Ramos (cell line): ENCODE data around the gene DPAGT1.
"Not testable (repeated sequence)": the region's sequence is repeated elsewhere in the genome, so short reads cannot be mapped to it uniquely, and the experiment has no call there.

Source experiments
- in situ Hi-C: fragments of 300-500 bp; cut with MboI; formaldehyde crosslinking; loops from one replicate; pipeline ENCODE4 v1.14.3; 2022; ENCODE audit warnings: low sequenced_read_pairs; ENCODE audit not compliant: unreplicated experiment

Gene DPAGT1

DNA sequence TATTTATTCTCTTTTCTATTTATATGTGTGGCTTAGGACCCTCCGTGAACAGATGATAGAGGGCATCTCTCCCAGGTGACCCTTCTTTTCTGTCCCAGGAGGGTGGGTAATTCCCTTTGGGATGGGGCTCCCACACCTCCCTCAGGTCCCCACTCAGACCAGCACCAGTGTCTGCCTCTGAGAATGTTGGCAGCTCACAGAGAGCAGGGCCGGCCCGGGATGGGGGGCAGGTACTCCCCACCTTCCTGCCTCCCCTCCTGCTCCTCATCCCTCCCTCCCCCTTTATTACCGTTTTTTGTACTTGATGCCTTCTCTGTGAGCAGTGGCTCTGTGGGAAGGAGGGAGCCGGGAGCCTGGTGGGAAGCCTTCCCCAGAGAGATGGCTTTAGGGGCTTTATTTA, 14.9 kb upstream of the DPAGT1 start:
- in situ Hi-C loops = no loop called here

DNA sequence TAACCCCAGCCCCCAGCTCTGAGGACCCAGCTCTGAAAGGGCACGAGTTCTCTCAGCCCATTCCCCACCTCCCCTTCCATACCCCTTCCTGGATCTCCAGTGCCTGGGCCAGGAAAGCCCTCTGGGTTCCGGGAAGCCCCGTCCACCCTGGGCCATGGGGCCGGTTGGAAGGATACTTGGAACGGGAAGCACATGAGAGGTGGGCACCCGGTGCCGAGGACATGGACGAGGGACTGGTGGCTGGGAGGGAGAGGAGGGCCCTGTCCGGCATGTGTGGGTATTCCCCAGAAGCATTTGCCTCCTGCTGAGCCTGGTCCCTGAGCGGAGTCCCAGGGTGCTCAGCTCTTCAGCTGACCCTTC, 14.6 kb upstream of the DPAGT1 start:
- in situ Hi-C loops = no loop called here

DNA sequence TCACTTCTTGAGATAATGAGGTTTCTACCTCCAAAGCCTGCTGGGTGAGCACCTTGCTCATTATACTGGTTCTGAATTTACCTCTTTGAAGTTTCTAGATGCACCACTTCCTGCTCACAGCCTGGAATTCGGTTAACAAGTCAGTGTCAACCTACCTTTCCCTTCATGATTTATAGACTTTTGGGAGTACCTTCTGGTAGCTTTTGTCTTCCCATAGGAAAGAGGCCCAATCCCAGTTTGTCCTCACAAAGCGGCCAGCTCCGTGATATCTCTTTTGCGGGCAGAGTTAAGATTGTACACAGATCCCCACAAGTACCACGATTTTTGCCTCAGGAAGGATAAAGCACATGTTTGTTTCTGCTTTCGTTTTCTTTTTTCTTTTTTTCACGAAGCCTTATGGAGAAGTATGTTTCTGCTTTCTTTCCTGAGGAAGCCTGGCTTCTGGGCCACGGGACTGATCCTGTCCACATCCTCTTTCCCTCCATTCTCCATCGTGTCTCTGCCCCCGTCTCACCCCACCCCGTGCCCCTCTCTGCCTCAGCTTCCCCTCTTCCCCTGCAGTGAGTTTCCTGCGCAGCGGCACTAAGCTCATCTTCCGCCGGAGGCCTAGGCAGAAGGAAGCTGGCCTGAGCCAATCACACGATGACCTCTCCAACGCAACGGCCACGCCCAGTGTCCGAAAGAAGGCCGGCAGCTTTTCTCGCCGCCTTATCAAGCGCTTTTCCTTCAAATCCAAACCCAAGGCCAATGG, 14.0 kb upstream of the DPAGT1 start:
- in situ Hi-C loops = no loop called here

DNA sequence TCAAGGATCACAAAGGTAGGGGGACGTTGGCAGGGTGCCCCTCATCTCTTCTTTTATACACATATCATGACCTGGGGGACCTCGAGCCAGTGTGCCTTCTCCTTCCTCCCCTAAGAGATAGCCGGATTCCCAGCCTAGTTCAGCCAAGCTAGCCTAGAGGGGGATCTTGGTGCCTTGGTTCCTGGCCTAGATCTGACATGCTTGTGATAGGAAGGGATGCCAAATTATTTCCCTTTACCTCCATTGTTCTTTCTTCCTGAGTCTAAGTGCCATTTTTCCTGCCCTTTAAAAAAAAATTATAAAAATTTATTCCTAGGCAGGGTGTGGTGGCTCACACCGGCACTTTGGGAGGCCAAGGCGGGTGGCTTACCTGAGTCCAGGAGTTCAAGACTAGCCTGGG, 12.7 kb upstream of the DPAGT1 start:
- in situ Hi-C loops = no loop called here

DNA sequence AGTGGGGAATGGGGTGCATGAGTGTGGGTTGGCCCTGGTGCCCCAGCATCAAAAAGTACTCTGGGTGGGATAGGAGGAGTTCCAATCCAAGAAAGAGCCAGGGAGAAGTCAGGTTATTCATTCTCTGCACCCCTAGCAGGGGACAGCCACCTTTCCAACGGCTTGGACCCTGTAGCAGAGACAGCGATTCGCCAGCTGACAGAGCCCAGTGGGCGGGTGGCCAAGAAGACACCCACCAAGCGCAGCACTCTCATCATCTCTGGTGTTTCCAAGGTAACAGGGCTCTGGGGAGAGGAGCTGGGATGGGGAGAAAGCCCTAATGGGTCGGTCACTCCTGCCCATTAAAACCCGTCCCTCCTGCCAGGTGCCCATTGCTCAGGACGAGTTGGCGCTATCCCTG, 12.1 kb upstream of the DPAGT1 start:
- in situ Hi-C loops = no loop called here

DNA sequence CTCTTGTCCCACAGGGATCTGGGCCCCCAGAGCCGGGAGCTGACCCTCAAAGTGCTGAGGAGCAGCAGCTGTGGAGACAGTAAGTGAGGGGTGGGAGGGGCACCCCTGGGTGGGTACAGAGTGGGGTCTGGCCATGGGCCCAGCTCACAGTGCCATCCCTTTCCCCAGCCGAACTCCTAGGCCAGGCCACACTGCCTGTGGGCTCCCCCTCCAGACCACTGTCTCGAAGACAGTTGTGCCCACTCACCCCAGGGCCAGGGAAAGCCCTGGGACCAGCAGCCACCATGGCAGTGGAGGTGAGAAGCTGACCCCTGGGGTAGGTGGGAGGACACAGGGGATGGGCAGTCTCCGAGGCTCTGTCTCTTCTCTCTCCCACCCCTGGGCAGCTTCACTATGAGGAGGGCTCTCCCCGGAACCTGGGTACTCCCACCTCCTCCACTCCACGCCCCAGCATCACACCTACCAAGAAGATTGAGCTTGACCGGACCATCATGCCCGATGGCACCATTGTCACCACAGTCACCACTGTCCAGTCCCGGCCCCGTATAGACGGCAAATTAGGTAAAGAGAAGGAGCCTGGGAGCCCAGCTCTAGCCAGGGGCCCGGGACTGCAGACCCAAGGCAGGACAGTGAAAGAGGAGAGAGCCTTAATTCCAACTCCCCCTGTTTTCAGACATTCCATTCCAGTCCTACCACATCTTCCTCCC, 10.8 kb upstream of the DPAGT1 start:
- in situ Hi-C loops = no loop called here

DNA sequence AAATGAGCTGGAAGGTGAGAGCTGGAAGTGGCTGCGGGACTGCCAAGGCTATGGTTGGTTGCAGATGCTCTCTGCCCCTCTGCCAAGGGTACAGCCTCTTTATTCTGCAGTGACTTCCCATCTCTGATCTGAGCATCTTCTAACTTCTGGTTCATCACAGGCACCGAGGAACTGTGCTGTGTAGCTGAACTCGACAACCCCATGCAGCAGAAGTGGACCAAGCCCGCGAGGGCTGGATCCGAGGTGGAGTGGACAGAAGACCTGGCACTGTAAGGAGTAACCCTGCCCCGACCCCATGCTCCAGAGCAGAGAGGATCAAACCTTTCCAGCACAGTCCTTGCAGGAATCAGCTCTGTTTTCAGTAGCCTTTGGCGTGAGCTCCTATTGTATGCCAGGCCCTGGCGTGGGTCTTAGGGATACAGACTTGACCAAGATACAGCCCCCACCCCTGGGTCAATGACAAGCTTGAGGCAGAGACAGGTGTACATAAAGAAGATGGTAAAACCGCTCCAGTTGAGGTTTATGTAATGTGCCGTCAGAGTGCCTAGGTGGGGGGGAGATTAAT, 9.8 kb upstream of the DPAGT1 start:
- in situ Hi-C loops = no loop called here

DNA sequence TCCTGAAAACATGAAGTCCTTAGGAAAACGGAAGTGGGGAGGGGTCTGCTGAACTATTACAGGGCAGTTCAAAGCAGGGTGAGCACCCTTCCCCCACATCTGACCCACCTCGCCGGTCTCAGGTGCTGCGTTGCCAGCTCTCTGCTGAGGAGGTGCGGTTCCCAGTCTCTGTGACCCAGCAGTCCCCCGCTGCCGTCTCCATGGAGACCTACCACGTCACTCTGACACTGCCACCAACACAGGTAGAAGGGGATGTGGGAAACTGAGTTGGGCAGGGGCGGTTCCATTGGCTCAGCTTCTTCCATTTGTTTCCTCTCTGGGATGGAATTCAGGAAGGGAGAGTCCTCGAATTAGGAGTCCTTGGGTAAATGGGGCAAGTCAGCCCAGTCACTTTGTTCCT, 8.8 kb upstream of the DPAGT1 start:
- in situ Hi-C loops = no loop called here

DNA sequence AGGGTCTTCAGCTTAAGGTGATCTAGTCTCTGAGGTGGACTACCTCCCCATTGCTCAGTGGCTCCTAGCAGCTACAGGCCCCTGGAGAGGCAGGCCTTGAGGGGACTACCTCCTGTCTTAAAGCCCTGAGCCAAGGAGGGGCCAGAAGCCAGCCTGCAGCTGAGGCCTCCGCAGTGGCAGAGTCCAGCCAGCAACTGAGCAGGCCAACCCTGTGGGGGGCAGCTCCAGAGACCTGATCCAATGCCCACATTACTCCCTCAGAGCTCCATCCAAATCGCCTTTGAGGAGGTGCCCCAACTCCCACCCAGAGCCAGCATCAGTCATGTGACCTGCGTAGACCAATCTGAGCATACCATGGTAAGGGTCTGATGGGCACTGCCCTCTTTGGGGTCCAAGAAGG, 8.2 kb upstream of the DPAGT1 start:
- in situ Hi-C loops = no loop called here

DNA sequence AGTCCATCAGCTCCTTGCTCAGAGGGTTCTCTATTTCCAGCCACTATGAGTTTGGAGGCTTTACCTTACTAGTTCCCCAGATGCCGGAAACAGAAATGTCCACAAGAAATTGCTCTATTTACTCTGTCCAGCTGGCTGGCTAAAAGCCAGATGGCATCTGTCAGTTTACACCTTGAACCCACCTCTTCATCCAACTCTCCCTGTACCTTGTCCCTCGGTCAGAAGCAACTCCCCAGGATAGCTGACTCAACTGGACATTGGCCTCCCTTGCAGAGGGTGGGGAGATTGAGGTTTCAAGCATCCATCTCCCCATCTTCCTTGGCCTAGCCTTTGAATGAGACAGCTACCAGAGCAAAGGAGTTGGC, 7.2 kb upstream of the DPAGT1 start:
- in situ Hi-C loops = no loop called here

DNA sequence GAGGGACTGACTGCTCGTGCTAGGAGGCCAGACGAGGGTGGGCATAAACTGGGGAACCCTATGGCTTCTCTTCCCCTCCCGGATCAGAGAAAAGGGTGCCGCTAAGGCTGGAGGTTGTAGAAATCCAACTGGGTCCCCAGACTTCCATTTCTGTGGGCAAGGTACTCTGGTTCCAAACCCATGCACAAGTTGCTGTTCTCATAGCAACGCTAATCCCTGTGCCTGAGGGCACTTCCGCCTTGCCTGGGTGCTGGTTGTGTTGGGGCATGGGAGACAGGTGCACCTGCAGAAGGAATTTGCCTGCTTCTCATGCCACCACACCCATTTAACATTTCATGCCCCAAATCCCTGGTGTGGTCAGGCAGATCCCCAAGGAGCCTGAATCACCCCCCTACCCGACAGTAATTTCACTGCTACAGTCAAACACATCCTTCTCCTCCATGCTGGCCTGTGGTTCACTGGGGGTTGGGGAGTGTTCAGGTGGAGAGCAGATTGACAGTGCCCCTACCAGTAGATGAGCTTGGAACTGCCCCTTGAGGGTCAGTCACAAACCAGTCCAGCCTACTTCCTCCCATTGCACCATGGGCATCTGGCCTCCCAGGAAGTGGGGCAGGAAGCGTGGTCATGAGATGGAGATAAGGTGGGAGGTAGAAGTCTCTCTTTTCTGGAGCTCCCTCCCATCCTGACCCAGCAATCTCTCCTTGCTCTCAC, 6.6 kb upstream of the DPAGT1 start:
- in situ Hi-C loops = no loop called here

DNA sequence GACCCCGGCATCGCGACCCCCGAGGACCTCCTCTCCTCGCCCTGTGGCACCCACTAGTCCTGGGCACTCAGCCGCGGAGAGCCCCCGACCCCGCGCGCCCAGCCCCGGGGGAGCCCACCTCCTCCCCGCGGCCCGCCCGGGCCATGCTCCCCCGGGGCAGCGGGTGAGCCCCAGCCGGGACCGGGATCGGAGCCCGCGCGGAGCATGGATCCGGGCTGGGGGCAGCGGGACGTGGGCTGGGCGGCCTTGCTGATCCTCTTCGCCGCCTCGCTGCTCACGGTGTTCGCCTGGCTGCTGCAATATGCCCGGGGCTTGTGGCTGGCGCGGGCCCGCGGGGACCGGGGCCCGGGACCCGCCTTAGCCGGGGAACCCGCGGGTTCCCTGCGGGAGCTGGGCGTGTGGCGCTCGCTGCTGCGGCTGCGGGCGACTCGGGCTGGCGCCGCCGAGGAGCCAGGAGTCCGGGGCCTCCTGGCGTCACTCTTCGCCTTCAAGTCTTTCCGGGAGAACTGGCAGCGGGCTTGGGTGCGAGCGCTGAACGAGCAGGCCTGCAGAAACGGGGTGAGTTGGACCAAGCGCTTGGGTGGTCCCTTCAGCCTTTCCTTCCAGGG, 6.0 kb upstream of the DPAGT1 start:
- in situ Hi-C loops = no loop called here

DNA sequence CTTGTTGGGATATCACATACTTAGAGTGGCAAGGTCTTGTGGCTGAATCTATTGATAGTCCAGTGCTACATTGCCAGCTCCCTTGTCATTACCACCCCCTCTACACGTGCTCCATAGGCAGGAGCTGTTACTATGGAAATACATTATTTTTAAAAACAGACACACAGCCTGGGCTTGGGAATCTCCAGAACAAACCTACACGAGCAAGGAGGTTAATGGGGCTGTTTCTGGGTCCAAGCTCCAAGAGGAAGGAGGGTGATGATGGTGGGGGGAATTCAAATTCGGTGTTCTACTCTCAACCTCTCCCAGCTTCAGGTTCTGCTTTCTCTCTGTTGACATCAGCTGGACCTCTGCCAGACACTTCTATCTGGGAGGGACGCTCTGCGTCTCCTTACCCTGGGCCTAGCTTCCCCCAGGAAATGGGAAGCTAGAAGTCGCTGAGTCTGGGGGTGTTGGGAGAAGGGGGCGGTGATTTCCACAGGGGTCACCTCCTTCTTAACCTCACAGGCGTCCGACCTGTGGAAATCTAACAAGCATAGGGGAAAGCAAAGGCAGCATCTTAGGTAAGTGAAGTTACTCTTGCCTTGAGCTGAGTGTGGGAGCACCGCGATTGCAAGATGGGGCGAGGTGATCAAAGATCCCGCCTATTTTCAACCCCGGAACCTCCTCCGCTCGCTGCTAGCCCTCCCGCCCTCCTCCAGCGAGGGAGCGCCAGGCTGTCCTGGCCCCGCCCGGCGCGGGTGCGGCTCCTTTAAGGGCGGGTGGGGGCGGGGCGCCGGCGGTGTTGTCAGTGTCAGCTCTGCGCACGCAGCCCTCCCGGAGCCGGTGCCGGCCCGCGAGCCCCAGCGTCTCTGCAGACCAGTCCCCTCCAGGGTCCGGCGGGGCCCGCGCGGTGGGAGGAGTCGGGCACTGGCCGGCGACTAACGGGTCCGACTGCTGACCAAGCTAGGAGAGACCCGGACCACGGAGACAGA, 5.2 kb upstream of the DPAGT1 start, which contains the start of gene C2CD2L:
Gene C2CD2L (plus strand): TSS at position 781 of the 974 bp plus-strand sequence. CDS start 398 bp downstream, outside the sequence.
- in situ Hi-C loops = no loop called here

DNA sequence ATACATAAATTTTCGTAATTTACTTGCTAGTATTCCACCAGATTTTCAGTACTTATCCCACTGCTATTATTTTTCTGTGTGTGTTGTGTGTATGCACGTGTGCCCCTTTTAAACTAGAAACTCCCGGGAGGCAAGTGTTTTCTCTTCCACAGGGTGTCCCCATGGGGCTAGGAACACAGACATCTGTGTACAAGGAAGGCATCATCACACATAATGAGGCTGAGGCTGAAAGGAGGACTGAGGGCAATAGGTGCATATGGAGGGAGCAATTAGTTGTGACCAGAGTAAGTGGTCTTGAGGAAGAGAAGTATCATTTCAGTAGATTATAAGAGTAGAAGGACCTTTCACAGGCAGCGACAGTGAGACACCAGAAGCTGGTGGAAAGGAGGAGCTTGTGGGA, 2.1 kb upstream of the DPAGT1 start:
- in situ Hi-C loops = no loop called here

DNA sequence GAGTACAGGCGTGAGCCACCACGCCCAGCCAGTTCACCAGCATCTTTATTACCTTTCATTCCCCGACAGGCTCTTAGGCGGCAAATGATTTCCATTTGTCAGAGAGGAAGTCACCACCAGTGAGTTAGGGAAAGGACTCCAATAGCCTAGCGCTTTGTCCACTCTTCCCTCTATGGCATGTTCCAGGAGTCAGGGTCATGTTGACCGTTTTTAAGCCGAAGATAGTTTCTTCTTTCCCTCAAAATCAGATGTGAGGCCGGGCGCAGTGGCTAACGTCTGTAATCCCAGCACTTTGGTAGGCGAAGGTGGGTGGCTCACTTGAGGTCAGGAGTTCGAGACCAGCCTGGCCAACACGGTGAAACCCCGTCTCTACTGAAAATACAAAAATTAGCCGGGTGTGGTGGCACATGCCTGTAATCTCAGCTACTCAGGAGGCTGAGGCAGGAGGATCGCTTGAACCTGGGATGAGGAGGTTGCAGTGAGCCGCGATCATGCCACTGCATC, 1.6 kb upstream of the DPAGT1 start:
- in situ Hi-C loops = not testable (repeated sequence)

DNA sequence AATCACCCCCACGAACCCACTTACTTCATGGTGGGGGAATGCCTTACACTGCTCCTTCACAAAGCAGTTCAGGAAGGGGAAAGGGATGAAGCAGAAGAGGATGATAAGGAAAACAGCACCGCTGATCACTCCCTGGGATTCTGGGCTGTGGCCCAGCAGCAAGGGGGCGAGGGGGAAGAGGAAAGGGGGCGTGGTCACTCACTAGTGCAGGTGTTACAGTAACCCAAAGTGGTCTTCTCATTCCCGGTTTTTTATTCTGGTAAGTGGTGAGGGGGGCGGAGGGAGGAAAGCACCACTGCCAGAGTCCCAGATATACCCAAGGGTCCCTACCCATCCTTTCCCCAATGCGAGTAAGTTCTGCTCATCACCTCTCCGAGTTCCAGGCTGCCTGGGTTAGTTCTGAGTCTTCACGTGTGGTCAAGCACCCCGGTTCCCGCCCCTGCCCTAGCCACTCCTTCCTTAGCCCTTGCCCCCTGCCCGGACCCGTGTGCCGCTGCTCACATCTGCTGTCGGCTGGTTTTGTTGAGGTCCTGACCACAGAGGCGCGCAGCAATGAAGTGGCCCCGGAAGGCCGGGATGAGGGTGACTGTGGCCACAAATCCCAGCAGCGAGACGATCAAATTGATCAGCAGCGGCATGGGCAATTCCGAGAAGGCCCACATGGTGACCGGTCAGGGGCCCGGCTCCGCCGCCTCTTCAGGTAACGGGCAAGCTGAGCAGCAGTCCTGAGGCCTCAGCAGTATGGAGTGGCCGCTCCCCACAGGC, 477 bp downstream of the DPAGT1 start:
- in situ Hi-C loops = no loop called here

DNA sequence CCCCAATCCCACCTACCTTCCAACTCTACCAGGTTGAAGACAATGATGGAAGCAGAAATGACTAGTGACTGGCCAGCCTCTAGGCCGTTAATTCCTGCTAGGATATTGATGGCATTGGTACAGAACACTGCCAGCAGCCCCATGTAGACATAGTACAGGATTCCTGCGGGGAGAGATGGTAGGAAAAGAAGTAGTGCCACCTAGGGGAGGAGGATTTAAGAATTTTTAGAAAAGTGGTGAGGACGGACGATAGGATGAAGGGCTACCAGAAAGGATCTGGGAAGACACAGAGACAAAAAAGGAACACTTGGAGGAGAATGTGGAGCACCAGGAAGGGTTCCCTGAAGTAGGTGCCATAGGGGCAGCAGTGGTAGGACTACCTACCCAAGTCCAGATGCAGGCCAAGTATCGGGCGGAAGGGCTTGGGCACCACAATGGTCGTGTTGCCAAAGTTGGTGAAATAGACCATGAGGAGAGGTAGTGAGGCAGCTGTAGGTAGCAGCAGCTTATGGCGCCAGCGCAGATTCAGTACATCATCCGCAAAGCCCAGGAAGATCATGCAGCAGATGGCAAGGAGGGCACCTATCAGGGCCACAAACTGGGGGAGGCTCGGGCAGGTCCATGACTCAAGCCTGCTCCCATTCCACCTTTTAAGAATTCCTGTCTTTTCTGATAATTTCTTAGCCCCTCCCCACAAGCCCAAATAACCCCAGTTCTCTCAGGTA, 1.2 kb downstream of the DPAGT1 start:
- in situ Hi-C loops = no loop called here

DNA sequence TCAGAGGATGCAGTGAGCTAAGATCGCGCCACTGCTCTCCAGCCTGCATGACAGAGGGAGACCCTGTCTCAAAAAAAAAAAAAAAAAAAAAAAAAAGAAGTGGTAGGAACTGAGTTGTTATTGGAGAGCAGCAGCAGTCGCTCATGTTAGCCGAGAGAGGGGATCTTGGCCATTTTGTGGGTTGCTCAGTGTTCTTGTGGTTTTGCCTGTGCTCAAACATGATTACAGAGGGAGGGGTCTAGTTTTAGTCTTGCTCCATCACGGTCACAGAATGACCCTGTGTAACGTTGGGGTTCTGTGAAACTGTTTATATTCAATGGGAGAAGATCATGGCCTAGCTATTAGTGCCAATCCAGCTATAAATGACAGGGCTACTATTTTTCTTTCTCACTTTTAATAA, 1.9 kb downstream of the DPAGT1 start:
- in situ Hi-C loops = no loop called here
